SH-SY5Y (cell line): ENCODE measurements around the gene TRO.

ENCODE experiments used
- GATA2 ChIP-seq: IDR thresholded peaks from 2 replicates; pipeline ENCODE4 v1.6.1; 2011; ENCODE audit warnings: mild to moderate bottlenecking, low read depth, low read length
- GATA3 ChIP-seq: IDR thresholded peaks from 2 replicates; pipeline ENCODE4 v1.6.1; 2011; ENCODE audit warnings: low read depth, mild to moderate bottlenecking, low read length, moderate library complexity

DNA sequence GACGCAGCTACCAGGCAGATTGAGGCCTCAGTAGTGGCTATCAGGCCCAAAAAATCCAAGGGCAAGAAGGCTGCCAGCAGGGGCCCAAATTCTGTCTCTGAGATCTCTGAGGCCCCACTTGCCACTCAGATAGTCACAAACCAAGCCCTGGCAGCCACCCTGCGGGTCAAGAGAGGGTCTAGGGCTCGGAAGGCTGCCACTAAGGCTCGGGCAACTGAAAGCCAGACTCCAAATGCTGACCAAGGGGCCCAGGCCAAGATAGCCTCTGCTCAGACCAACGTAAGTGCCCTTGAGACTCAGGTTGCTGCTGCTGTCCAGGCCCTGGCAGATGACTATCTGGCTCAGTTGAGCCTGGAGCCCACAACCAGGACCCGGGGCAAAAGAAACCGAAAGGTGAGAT is 2.8 kb downstream of the TRO start:
- TF ChIP-seq GATA2, result no peak
- TF ChIP-seq GATA3, result no peak
